ENCODE measurements around the gene TEAD3.

Gene TEAD3

DNA sequence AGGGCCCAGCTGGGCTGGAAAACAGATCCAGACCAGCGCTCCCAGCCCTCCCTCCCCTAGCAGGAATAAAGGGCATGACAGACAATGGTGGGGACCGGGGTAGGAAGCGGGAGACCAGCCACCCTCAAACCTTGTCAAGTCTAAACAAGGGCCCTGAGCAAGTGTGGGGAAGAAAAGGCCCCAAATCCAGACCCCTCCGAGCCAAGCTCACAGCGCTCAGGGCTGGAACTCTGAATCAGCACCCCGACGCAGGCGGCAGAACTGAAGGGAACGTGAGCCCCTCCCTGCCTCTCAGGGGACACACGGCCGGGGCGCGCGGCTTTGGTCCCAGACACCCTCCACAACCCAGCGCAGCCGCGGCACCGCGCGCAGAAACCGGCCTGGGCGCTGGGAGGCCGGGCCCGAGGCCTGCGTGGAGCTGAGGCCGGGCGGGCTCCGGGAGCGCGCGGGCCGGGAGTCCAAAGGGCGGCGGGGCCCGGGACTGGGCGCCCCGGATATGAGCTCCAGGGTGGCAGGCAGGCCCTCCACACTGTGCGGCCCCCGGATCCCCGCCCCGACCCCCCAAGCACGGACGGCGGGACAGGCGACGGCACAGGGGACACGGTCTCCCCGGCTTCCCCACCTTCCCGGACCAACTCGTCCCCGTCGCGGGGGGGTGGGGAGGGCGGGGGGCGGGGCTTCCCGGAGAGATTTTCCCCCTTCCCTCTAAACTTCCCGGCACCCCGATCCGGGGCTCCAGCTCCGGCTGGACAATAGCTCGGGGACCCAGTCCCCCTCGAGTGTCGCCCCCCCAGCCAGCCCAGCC is 641 bp downstream of the TEAD3 start:
- H3K4me3 ChIP-seq (IDR thresholded peaks at IDR 0.05; ENCODE audit: insufficient read depth, low read depth, low read length), result no peak overlapping the region
- peak overlapping the region; percentile 30; the same call in 1 of the 2 replicates for H2AFZ ChIP-seq (ENCODE audit: low read depth)
- H3K9ac ChIP-seq, result no peak overlapping the region
- H3K4me2 ChIP-seq, result peak overlapping the region; percentile 42; the same call in 1 of the 2 replicates
- no peaks in the 10 kb centered on the region for H3K79me2 ChIP-seq (ENCODE audit: insufficient read depth, low read depth)
- TF ChIP-seq, protein P1, sequence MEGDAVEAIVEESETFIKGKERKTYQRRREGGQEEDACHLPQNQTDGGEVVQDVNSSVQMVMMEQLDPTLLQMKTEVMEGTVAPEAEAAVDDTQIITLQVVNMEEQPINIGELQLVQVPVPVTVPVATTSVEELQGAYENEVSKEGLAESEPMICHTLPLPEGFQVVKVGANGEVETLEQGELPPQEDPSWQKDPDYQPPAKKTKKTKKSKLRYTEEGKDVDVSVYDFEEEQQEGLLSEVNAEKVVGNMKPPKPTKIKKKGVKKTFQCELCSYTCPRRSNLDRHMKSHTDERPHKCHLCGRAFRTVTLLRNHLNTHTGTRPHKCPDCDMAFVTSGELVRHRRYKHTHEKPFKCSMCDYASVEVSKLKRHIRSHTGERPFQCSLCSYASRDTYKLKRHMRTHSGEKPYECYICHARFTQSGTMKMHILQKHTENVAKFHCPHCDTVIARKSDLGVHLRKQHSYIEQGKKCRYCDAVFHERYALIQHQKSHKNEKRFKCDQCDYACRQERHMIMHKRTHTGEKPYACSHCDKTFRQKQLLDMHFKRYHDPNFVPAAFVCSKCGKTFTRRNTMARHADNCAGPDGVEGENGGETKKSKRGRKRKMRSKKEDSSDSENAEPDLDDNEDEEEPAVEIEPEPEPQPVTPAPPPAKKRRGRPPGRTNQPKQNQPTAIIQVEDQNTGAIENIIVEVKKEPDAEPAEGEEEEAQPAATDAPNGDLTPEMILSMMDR (conservative IDR thresholded peaks at IDR 0.05; ENCODE audit: low read depth, low read length), result no peak
- no peaks in the 10 kb centered on the region for H3K36me3 ChIP-seq (ENCODE audit: insufficient read depth)
- no peak overlapping the region for H3K27ac ChIP-seq
- H3K27me3 ChIP-seq (ENCODE audit: insufficient read depth, low read depth), result no peaks in the 10 kb centered on the region
- peaks cover 18% of the 10 kb centered on the region for H3K4me1 ChIP-seq (ENCODE audit: low read depth, poor library complexity, severe bottlenecking)
- H4K20me1 ChIP-seq (ENCODE audit: insufficient read depth), result no peaks in the 10 kb centered on the region

DNA sequence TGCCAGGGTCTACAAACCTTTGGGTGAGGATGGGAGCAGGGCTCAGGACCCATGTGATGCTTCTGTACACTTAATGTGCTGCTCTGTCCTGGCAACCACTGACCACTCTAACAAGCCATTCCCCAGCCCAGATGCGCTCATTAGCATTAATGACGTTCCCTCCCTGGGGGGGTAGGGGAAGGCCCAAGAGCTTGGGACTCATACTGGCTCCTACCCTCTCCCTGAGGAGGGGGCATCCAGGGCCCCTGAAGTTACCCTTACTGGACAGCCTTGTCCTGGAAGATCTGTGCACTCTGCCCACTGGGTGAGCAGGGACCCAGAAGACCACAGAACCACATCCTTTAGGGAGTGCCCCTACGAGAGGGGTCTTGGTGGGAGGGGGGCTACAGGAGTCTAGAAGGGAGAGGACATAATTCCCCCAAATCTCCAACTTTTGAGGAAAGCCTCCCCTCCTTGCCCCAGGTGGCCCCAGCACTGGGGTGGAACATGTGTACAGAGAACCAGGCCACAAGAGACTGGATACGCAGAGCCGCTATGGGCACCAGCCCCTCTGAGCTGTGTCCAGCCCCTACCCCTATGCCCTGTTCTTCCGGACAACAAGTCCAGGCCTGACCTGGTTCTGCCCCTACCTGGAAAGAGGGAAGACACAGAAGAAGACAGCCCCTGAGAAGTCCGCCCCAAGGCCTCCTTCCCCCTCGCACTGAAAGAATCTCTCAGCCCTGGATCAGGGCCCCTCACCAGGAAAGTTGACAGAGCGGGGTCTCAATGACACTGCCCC is 1.4 kb downstream of the TEAD3 start:
- Histone ChIP-seq H3K4me3 (IDR thresholded peaks at IDR 0.05; ENCODE audit: insufficient read depth, low read depth, low read length) (no peak overlapping the region), H3K4me2 (no peak overlapping the region), H3K9ac (no peak overlapping the region), H4K20me1 (ENCODE audit: insufficient read depth) (no peaks in the 10 kb centered on the region), H3K27me3 (ENCODE audit: insufficient read depth, low read depth) (no peaks in the 10 kb centered on the region), H3K79me2 (ENCODE audit: insufficient read depth, low read depth) (no peaks in the 10 kb centered on the region), H2AFZ (ENCODE audit: low read depth) (no peak overlapping the region), H3K27ac (no peak overlapping the region), H3K4me1 (ENCODE audit: low read depth, poor library complexity, severe bottlenecking) (peaks cover 18% of the 10 kb centered on the region), H3K36me3 (ENCODE audit: insufficient read depth) (no peaks in the 10 kb centered on the region)
- TF ChIP-seq, protein P1 (conservative IDR thresholded peaks at IDR 0.05; ENCODE audit: low read depth, low read length), result no peak

DNA sequence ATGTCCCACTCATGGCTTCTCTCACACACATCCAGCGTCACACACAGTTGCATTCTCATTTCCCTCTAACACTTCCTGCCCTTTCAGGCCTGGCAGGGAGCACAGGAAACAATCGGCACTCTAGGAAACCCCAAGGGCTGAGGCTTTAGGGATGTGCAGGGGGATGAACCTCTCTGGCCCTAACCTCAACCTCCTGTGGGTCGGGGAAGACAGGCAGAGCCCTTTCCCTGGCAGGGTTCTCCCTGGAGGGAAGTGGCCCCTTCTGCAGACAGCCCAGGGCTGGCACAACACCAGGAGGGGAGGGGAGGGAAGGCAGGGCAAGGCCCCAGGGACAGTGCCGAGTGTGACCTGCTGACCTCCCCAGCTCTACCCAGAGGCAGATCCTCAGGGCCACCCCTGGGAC is 2.7 kb downstream of the TEAD3 start:
- peaks cover 18% of the 10 kb centered on the region for H3K4me1 ChIP-seq (ENCODE audit: low read depth, poor library complexity, severe bottlenecking)
- TF ChIP-seq, protein P1 (conservative IDR thresholded peaks at IDR 0.05; ENCODE audit: low read depth, low read length), result no peak
- H4K20me1 ChIP-seq (ENCODE audit: insufficient read depth), result no peaks in the 10 kb centered on the region
- H3K27ac ChIP-seq, result no peak overlapping the region
- H3K27me3 ChIP-seq (ENCODE audit: insufficient read depth, low read depth), result no peaks in the 10 kb centered on the region
- no peak overlapping the region for H3K9ac ChIP-seq
- H3K36me3 ChIP-seq (ENCODE audit: insufficient read depth), result no peaks in the 10 kb centered on the region
- no peaks in the 10 kb centered on the region for H3K79me2 ChIP-seq (ENCODE audit: insufficient read depth, low read depth)
- no peak overlapping the region for H3K4me2 ChIP-seq
- H3K4me3 ChIP-seq (IDR thresholded peaks at IDR 0.05; ENCODE audit: insufficient read depth, low read depth, low read length), result no peak overlapping the region
- no peak overlapping the region for H2AFZ ChIP-seq (ENCODE audit: low read depth)

DNA sequence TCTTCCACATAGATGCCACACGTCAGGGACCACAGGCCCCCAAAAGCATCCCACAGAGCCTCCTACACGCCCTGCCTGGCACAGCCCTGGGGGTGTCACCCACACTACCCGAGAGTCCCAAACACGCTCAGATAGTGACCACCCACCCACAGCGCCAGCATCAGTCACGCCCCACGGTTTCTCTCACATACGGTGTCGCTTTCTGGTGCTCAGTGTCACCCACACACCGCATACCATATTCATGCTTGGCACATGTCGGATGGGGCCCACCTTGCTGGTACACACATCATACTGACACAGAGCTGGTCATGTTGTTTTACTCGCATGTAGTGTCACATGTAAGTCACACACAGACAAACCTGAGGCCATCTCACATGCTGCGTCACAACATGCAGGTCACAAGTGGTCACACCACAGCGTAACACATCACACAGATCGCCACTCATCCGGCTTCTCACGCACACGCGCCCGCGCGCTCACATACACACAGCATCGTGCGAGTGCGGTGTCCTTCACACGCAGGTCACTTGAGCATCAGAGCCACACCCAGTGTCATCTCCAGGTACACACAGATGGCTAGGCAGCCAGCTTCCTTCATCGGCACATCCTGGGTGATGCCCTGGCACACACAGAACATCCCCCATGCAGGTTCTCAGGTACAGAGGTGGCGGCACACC is 3.4 kb downstream of the TEAD3 start:
- Histone ChIP-seq H3K27me3 (ENCODE audit: insufficient read depth, low read depth) (no peaks in the 10 kb centered on the region), H3K4me3 (IDR thresholded peaks at IDR 0.05; ENCODE audit: insufficient read depth, low read depth, low read length) (no peak overlapping the region), H2AFZ (ENCODE audit: low read depth) (no peak overlapping the region), H3K4me1 (ENCODE audit: low read depth, poor library complexity, severe bottlenecking) (peaks cover 17% of the 10 kb centered on the region), H3K36me3 (ENCODE audit: insufficient read depth) (no peaks in the 10 kb centered on the region), H3K9ac (no peak overlapping the region), H3K27ac (no peak overlapping the region), H3K79me2 (ENCODE audit: insufficient read depth, low read depth) (no peaks in the 10 kb centered on the region), H3K4me2 (no peak overlapping the region), H4K20me1 (ENCODE audit: insufficient read depth) (no peaks in the 10 kb centered on the region)
- TF ChIP-seq, protein P1 (conservative IDR thresholded peaks at IDR 0.05; ENCODE audit: low read depth, low read length), result no peak

Measured in KMS-11 (cell line).